ENCODE results near the gene GREB1L. TPM values are rescaled to one million over a fixed set of nuclear protein-coding genes. Genes with fewer than 3 reads are reported as not detected.

The GREB1L gene
- total and polyA plus RNA-seq, 2 of the 13 experiments (the other 11 are each of a cell fraction or from before 2014, with no cell fraction given) = 0.17 to 0.66 TPM

DNA sequence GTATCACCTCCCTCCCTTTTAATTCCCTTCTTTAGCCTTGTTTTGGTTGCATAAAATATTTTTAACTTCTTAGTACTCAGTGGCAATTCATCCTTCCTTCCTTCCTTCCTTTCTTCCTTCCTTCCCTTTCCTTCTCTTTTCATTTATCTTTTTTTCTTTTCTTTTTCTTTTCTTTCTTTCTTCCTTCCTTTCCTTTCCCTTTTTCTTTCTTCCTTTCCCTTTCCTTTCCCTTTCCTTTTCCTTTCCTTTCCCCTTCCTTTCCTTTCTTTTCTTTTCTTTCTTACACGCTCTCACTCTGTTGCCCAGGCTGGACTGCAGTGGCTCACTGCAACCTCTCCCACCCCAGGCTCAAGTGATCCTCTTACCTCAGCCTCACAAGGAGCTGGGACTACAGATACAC, 160.2 kb downstream of the GREB1L start:
- in situ Hi-C loops (cut with HindIII; ENCODE audit: extremely low pct_ligation_motif_present, low pct_unique_long_range_greater_than_20kb) = no loop called here
- TF ChIP-seq CENPT (CRISPR knock-in tag; IDR thresholded peaks at IDR 0.05; ENCODE audit: low read depth) = no peak
- TF ChIP-seq ZC3H4 (CRISPR knock-in tag; IDR thresholded peaks at IDR 0.05; ENCODE audit: borderline replicate concordance) = no peak
- TF ChIP-seq KLF15 (CRISPR knock-in tag; IDR thresholded peaks at IDR 0.05; ENCODE audit: borderline replicate concordance) = no peak
- no peak for TF ChIP-seq TCF7 (IDR thresholded peaks at IDR 0.05; ENCODE audit: low read depth)
- no peak for TF ChIP-seq STAT5B (CRISPR knock-in tag; IDR thresholded peaks at IDR 0.05)
- TF ChIP-seq ISX (CRISPR knock-in tag; conservative IDR thresholded peaks at IDR 0.05) = no peak
- no peak for TF ChIP-seq FOXK2 (IDR thresholded peaks at IDR 0.05)
- TF ChIP-seq EEA1 (CRISPR knock-in tag; IDR thresholded peaks at IDR 0.05; ENCODE audit: borderline replicate concordance) = no peak
- no peak for TF ChIP-seq ONECUT2 (CRISPR knock-in tag; IDR thresholded peaks at IDR 0.05)
- no peak for TF ChIP-seq MZF1 (CRISPR knock-in tag; IDR thresholded peaks at IDR 0.05; ENCODE audit: borderline replicate concordance)
- no peak for TF ChIP-seq SNAI1 (CRISPR knock-in tag; IDR thresholded peaks at IDR 0.05; ENCODE audit: borderline replicate concordance)
- no peak for TF ChIP-seq ZNF124 (CRISPR knock-in tag; IDR thresholded peaks at IDR 0.05)
- TF ChIP-seq, protein P1, sequence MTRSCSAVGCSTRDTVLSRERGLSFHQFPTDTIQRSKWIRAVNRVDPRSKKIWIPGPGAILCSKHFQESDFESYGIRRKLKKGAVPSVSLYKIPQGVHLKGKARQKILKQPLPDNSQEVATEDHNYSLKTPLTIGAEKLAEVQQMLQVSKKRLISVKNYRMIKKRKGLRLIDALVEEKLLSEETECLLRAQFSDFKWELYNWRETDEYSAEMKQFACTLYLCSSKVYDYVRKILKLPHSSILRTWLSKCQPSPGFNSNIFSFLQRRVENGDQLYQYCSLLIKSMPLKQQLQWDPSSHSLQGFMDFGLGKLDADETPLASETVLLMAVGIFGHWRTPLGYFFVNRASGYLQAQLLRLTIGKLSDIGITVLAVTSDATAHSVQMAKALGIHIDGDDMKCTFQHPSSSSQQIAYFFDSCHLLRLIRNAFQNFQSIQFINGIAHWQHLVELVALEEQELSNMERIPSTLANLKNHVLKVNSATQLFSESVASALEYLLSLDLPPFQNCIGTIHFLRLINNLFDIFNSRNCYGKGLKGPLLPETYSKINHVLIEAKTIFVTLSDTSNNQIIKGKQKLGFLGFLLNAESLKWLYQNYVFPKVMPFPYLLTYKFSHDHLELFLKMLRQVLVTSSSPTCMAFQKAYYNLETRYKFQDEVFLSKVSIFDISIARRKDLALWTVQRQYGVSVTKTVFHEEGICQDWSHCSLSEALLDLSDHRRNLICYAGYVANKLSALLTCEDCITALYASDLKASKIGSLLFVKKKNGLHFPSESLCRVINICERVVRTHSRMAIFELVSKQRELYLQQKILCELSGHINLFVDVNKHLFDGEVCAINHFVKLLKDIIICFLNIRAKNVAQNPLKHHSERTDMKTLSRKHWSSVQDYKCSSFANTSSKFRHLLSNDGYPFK (CRISPR knock-in tag; IDR thresholded peaks at IDR 0.05; ENCODE audit: borderline replicate concordance) = no peak
- TF ChIP-seq, protein P2, sequence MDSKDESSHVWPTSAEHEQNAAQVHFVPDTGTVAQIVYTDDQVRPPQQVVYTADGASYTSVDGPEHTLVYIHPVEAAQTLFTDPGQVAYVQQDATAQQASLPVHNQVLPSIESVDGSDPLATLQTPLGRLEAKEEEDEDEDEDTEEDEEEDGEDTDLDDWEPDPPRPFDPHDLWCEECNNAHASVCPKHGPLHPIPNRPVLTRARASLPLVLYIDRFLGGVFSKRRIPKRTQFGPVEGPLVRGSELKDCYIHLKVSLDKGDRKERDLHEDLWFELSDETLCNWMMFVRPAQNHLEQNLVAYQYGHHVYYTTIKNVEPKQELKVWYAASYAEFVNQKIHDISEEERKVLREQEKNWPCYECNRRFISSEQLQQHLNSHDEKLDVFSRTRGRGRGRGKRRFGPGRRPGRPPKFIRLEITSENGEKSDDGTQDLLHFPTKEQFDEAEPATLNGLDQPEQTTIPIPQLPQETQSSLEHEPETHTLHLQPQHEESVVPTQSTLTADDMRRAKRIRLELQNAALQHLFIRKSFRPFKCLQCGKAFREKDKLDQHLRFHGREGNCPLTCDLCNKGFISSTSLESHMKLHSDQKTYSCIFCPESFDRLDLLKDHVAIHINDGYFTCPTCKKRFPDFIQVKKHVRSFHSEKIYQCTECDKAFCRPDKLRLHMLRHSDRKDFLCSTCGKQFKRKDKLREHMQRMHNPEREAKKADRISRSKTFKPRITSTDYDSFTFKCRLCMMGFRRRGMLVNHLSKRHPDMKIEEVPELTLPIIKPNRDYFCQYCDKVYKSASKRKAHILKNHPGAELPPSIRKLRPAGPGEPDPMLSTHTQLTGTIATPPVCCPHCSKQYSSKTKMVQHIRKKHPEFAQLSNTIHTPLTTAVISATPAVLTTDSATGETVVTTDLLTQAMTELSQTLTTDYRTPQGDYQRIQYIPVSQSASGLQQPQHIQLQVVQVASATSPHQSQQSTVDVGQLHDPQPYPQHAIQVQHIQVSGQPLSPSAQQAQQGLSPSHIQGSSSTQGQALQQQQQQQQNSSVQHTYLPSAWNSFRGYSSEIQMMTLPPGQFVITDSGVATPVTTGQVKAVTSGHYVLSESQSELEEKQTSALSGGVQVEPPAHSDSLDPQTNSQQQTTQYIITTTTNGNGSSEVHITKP (CRISPR knock-in tag; IDR thresholded peaks at IDR 0.05; ENCODE audit: low read depth) = no peak
- TF ChIP-seq IKZF1 (IDR thresholded peaks at IDR 0.05) = no peak
- no peak for TF ChIP-seq SP5 (CRISPR knock-in tag; IDR thresholded peaks at IDR 0.05; ENCODE audit: borderline replicate concordance, low read depth)

More for the DNA sequence above, 160.2 kb downstream of the GREB1L start:
- H3K27me3 ChIP-seq (ENCODE audit: control insufficient read depth in 1 of 2, insufficient read depth in 2 of 2, low read length in 2 of 2) = no peaks in the 10 kb centered on the region
- BruUV-seq (replicated peaks) = no TSS peak
- CTCF ChIA-PET (ENCODE audit: low intra/inter-chr PET ratio, low total read pairs) = no interaction called here
- H3K27ac ChIP-seq (ENCODE audit: extremely low read length, insufficient read depth, low read length) = no peak overlapping the region
- H3K4me1 ChIP-seq (ENCODE audit: insufficient read depth, low read length) = no peaks in the 10 kb centered on the region
- H4K20me1 ChIP-seq (ENCODE audit: insufficient read depth, low read length) = no peaks in the 10 kb centered on the region
- no peak overlapping the region for H3K9ac ChIP-seq (ENCODE audit: insufficient read depth, low read depth, low read length)
- FAIRE-seq (no peak), ATAC-seq (no peak), DNase-seq (ENCODE audit: low spot score) (no peak)
- H3K4me2 ChIP-seq (ENCODE audit: low read depth, low read length) = no peak overlapping the region
- 83% methylated on average over 1 of the region's 1 CpG for WGBS (ENCODE audit: low lambda C conversion rate)
- no peak overlapping the region for H3K4me3 ChIP-seq (replicated peaks in 1 of 3; ENCODE audit: insufficient read depth in 1 of 3, low read depth in 2 of 3, low read length in 3 of 3)
- POLR2A ChIA-PET = no interaction called here
- H3K79me2 ChIP-seq (ENCODE audit: insufficient read depth, low read length) = no peaks in the 10 kb centered on the region
- intact Hi-C loops (cut with micrococcal nuclease; ENCODE audit: unreplicated experiment) = no loop called here
- H2AFZ ChIP-seq (ENCODE audit: low read length) = no peak overlapping the region
- H3K36me3 ChIP-seq (replicated peaks in 1 of 2; ENCODE audit: control insufficient read depth in 1 of 2, insufficient read depth in 2 of 2, low read length in 2 of 2) = no peaks in the 10 kb centered on the region
- no peaks in the 10 kb centered on the region for H3K9me3 ChIP-seq (ENCODE audit: low read length)

All from HepG2 (cell line).